T-cell (primary cell): Measurements from ENCODE around the gene GALNT9. TPM values are rescaled to one million over a fixed set of nuclear protein-coding genes. Genes with fewer than 3 reads are reported as not detected.

Experiments used
- ATAC-seq, 4 experiments: fragments of 200-7000 bp in 3 of 4; fragments of 150-1000 bp in 1 of 4; cut with Tn5 transposase; replicated peaks in 1 of 4; 1 replicate in 3 of 4; 2 replicates in 1 of 4; pipeline ENCODE4 v1.10.0; 2021; ENCODE audit warnings: moderate library complexity in 3 of 4, mild to moderate bottlenecking in 2 of 4, moderate number of reproducible peaks in 1 of 4
- CTCF ChIA-PET, 2 donors: fragments of 300-600 bp; sonication (Branson Sonifier 250); formaldehyde crosslinking; loops; one replicate each; lab custom pipeline; 2022; ENCODE audit warnings: antibody characterized with exemption in 2 of 2; lab: Charles Lee
- POLR2A ChIA-PET, 2 donors: fragments of 300-600 bp; sonication (Branson Sonifier 250); formaldehyde crosslinking; loops; one replicate each; lab custom pipeline; 2022; ENCODE audit warnings: antibody characterized with exemption in 2 of 2; lab: Charles Lee
- DNase-seq, 35 experiments: peaks; one replicate each; pipeline versions ENCODE4 v3.0.0 to v3.0.0-alpha.2; 2013 to 2023
- H3K27ac ChIP-seq: one replicate; pipeline ENCODE4 v1.5.1; 2013; ENCODE audit warnings: low read length
- H3K27me3 ChIP-seq, 2 experiments: replicated peaks in 1 of 2; 1 replicate in 1 of 2; 2 replicates in 1 of 2; pipeline versions ENCODE4 v1.6.1 to v1.7.0; 2013; ENCODE audit warnings: low read length in 1 of 2, mixed read lengths in 1 of 2; ENCODE audit not compliant: control insufficient read depth in 2 of 2, insufficient read depth in 2 of 2; ENCODE audit errors: extremely low read depth in 1 of 2
- H3K36me3 ChIP-seq, 2 donors: 1 replicate in 1 of 2; 2 replicates in 1 of 2; pipeline versions ENCODE4 v1.6.1 to v1.7.0; 2013; ENCODE audit warnings: low read length in 1 of 2; ENCODE audit not compliant: control insufficient read depth in 2 of 2, insufficient read depth in 1 of 2; ENCODE audit errors: extremely low read depth in 1 of 2
- H3K4me1 ChIP-seq, 2 experiments: 1 replicate in 1 of 2; 2 replicates in 1 of 2; pipeline versions ENCODE4 v1.6.1 to v1.7.0; 2013; ENCODE audit warnings: low read length in 2 of 2, mixed read lengths in 1 of 2; ENCODE audit not compliant: insufficient read depth in 2 of 2, control insufficient read depth in 1 of 2; ENCODE audit errors: extremely low read depth in 1 of 2
- H3K4me3 ChIP-seq, 2 donors: 1 replicate in 1 of 2; 2 replicates in 1 of 2; pipeline versions ENCODE4 v1.5.1 to v1.7.0; 2013; ENCODE audit warnings: mild to moderate bottlenecking in 2 of 2, low read length in 1 of 2, moderate library complexity in 1 of 2; ENCODE audit not compliant: control insufficient read depth in 1 of 2; ENCODE audit errors: extremely low read depth in 1 of 2
- H3K9me3 ChIP-seq: 2 replicates; pipeline ENCODE4 v1.7.0; 2013
- H3K27ac Mint-ChIP-seq, 2 donors: one replicate each; pipeline ENCODE4 v1.8.0; 2020 to 2021; ENCODE audit warnings: mild to moderate bottlenecking in 2 of 2, mixed read lengths in 2 of 2
- H3K27me3 Mint-ChIP-seq, 2 donors: one replicate each; pipeline ENCODE4 v1.8.0; 2021 to 2022; ENCODE audit warnings: mixed read lengths in 2 of 2
- H3K36me3 Mint-ChIP-seq: one replicate; pipeline ENCODE4 v1.8.0; 2021; ENCODE audit warnings: mixed read lengths
- H3K4me1 Mint-ChIP-seq, 3 donors: one replicate each; pipeline ENCODE4 v1.8.0; 2020 to 2022; ENCODE audit warnings: mixed read lengths in 3 of 3, mild to moderate bottlenecking in 1 of 3
- H3K4me3 Mint-ChIP-seq, 3 donors: one replicate each; pipeline ENCODE4 v1.8.0; 2020 to 2022; ENCODE audit warnings: mild to moderate bottlenecking in 3 of 3, mixed read lengths in 3 of 3, moderate library complexity in 3 of 3
- H3K9me3 Mint-ChIP-seq, 3 donors: one replicate each; pipeline ENCODE4 v1.8.0; 2020 to 2022; ENCODE audit warnings: mixed read lengths in 3 of 3
- WGBS: methylation state at CpG from one replicate; pipeline ENCODE4 v1.1.5; 2013; ENCODE audit warnings: missing lambda C conversion rate; ENCODE audit not compliant: insufficient coverage; 5-methylcytosine and 5-hydroxymethylcytosine counted together
- total RNA-seq, 35 experiments: library from RNA in 6 of 35; stranded (reverse) in 6 of 35; fragments of 120-200 nt in 1 of 35; gene quantifications; one replicate each; pipeline versions ENCODE4 v1.2.1 to v1.2.4 and lab custom pipeline; 2013 to 2026

Gene GALNT9
- total RNA-seq, 5 donors from 2014 or later (not counting 1 experiment from before 2014, with no cell fraction given): 0.72 TPM; not detected in 4

DNA sequence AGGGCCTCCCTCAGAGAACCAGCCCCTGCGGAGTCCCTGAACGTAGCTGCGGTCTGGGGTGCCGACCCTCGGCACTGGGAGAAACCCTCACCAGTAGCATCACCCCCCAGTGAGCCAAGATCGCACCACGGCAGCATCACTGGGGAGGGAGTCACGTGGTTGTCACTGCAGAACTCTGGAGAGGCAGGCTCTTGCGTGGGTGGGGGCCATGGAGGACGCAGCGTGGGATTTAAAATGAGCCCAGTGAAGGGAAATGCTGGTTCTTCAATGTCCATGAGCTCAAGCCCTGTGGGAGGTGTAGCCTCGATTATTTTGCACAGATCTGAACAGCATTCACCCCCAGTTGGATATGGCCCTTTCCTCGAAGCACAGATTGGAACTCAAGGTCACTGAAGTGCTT lies 3.9 kb upstream of the GALNT9 start:
- peaks cover 28 to 45% of the 10 kb centered on the region in 2 donors for H3K27me3 Mint-ChIP-seq
- 62% methylated on average over 6 of the region's 13 CpGs for WGBS

DNA sequence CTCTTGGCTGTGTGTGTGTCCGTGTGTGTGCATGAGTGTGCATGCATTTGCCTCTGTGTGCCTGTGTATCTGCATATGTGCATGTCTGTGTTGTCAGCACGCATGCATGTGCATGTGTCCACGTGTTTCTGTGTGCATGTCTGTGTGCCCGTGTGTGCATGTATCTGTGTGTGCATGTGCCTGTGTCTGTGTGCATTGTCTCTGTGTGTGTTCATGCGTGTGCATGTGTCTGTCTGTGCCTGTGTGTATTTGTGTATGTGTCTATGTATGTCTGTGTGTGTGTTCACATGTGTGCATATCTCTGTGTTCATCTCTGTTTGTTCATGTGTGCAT lies 1.1 kb upstream of the GALNT9 start:
- H3K9me3 Mint-ChIP-seq: no peaks in the 10 kb centered on the region
- peaks cover 10 to 17% (median 17%) of the 10 kb centered on the region in 3 donors for H3K4me1 Mint-ChIP-seq
- peaks cover 26 to 56% of the 10 kb centered on the region in 2 donors for H3K27me3 Mint-ChIP-seq

More for the DNA sequence above, 3.9 kb upstream of the GALNT9 start:
- ATAC-seq (no peak), DNase-seq (no peak)
- Mint-ChIP-seq H3K27ac (no peak overlapping the region), H3K4me1 (peaks cover 0 to 7% (median 6%) of the 10 kb centered on the region in 3 donors), H3K4me3 (no peak overlapping the region), H3K36me3 (no peaks in the 10 kb centered on the region), H3K9me3 (no peaks in the 10 kb centered on the region)
- no peak overlapping the region for H3K4me3 ChIP-seq
- POLR2A ChIA-PET: no interaction called here
- peaks cover 0 to 4% of the 10 kb centered on the region in 2 experiments for H3K4me1 ChIP-seq
- CTCF ChIA-PET: no interaction called here
- no peak overlapping the region for H3K27ac ChIP-seq
- no peaks in the 10 kb centered on the region for H3K36me3 ChIP-seq
- H3K27me3 ChIP-seq: peaks cover 11 to 76% of the 10 kb centered on the region in 2 experiments
- no peaks in the 10 kb centered on the region for H3K9me3 ChIP-seq

DNA sequence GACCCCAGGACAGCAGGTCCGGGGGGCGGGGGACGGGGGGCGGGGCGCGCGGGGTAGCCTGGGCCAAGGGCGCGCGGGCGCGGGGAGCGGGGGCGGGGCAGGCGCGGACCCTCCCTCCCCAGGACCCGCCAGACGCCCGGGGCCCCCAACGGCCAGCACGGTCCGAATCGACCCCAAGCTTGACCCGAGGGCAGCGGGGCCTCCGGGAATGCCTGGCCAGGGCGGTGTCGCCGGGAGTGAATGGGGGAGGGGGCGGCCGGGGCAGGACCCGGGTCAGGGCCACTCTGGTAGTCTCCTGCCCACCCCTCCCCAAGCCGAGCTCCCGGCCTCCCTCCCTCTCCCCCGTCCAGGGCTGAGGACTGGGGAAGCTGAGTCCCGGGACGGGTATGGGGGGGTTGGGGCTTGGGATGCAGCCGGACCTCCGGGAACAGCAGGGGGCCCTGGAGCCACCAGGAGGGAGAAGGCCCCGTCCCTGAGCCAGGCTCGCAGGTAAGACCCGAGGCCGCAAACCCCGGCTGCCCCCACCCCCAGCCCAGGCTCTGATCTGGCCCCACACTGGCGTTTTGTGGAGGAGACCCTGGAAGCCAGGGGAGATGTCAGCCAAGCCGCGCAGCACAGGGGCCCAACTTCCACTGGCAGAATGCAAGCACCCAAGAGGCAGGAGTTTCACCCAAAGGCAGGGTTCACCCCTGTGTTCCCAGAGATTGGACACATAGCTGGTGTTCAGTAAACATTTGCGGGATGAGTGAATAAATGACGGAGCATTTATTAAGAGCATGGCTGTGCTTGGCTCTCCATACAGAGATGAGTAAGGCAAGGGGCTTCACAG lies 545 bp upstream of the GALNT9 start:
- H3K9me3 ChIP-seq: no peaks in the 10 kb centered on the region
- H3K9me3 Mint-ChIP-seq: no peaks in the 10 kb centered on the region
- DNase-seq (no peak), ATAC-seq (no peak)
- H3K4me3 ChIP-seq: no peak overlapping the region
- H3K4me1 Mint-ChIP-seq: peaks cover 10 to 17% (median 17%) of the 10 kb centered on the region in 3 donors
- H3K27me3 ChIP-seq: peaks cover 11 to 80% of the 10 kb centered on the region in 2 experiments
- peak overlapping the region in 1 of 3 donors; percentile 18 for H3K4me3 Mint-ChIP-seq
- CTCF ChIA-PET: no interaction called here
- H3K36me3 Mint-ChIP-seq: no peaks in the 10 kb centered on the region
- H3K27ac Mint-ChIP-seq: no peak overlapping the region
- H3K4me1 ChIP-seq: peaks cover 0 to 15% of the 10 kb centered on the region in 2 experiments
- H3K27me3 Mint-ChIP-seq: peaks cover 22 to 55% of the 10 kb centered on the region in 2 donors
- POLR2A ChIA-PET: no interaction called here
- 27% methylated on average over 18 of the region's 49 CpGs for WGBS
- H3K27ac ChIP-seq: no peak overlapping the region
- H3K36me3 ChIP-seq: no peaks in the 10 kb centered on the region

More for the DNA sequence above, 1.1 kb upstream of the GALNT9 start:
- CTCF ChIA-PET: no interaction called here
- POLR2A ChIA-PET: no interaction called here
- Histone ChIP-seq H3K27me3 (peaks cover 11 to 80% of the 10 kb centered on the region in 2 experiments), H3K9me3 (no peaks in the 10 kb centered on the region), H3K4me1 (peaks cover 0 to 15% of the 10 kb centered on the region in 2 experiments), H3K36me3 (no peaks in the 10 kb centered on the region), H3K4me3 (no peak overlapping the region), H3K27ac (no peak overlapping the region)
- Mint-ChIP-seq H3K4me3 (peak overlapping the region in 1 of 3 donors; percentile 18), H3K36me3 (no peaks in the 10 kb centered on the region), H3K27ac (no peak overlapping the region)
- ATAC-seq (no peak), DNase-seq (no peak)
- 89% methylated on average over 5 of the region's 5 CpGs for WGBS

DNA sequence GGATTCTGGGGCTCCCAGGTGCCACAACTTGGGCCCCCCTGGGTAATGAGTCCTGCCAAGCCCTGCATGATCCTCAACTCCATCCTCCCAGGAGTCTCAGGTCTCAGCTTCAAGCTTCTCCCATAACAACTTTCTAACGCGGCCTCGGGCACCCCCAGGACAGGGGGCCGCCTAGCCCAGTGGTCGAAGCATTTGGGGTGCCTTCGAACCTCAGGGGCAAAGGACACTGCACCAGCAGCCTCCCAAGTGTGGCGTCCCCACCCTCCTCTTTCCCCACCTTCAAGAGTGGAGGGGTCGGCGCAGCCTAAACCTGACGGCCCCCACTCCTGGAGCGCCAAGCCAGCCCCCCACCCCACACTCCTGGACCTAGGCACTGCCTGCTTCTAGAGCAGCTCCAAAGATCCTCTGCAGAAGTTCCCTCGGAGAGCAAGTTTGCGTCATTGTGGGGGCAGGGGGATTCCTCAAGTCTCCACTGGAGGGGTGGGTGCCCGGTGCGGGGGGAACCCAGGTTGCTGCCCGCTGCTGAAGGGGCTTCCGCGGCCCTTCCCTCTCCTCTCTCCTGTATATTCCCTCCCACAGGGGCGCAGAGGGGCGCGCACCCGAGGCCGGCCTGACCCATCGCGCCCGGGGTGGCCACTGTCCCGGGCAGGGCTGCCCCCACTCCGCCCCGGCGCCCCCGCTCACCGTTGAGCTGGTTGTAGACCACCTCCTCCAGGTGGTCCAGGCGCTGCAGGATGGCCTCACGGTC lies 933 bp downstream of the GALNT9 start:
- POLR2A ChIA-PET: no interaction called here
- Histone ChIP-seq H3K27ac (no peak overlapping the region), H3K4me1 (peaks cover 0 to 20% of the 10 kb centered on the region in 2 experiments), H3K9me3 (no peaks in the 10 kb centered on the region), H3K4me3 (no peak overlapping the region), H3K36me3 (no peaks in the 10 kb centered on the region), H3K27me3 (peaks cover 11 to 76% of the 10 kb centered on the region in 2 experiments)
- Mint-ChIP-seq H3K27ac (no peak overlapping the region), H3K9me3 (no peaks in the 10 kb centered on the region), H3K27me3 (peaks cover 22 to 54% of the 10 kb centered on the region in 2 donors), H3K36me3 (no peaks in the 10 kb centered on the region), H3K4me1 (peaks cover 13 to 18% (median 18%) of the 10 kb centered on the region in 3 donors), H3K4me3 (peak overlapping the region in 1 of 3 donors; percentile 13)
- CTCF ChIA-PET: no interaction called here
- DNase-seq (no peak), ATAC-seq (no peak)
- WGBS: 56% methylated on average over 30 of the region's 34 CpGs

DNA sequence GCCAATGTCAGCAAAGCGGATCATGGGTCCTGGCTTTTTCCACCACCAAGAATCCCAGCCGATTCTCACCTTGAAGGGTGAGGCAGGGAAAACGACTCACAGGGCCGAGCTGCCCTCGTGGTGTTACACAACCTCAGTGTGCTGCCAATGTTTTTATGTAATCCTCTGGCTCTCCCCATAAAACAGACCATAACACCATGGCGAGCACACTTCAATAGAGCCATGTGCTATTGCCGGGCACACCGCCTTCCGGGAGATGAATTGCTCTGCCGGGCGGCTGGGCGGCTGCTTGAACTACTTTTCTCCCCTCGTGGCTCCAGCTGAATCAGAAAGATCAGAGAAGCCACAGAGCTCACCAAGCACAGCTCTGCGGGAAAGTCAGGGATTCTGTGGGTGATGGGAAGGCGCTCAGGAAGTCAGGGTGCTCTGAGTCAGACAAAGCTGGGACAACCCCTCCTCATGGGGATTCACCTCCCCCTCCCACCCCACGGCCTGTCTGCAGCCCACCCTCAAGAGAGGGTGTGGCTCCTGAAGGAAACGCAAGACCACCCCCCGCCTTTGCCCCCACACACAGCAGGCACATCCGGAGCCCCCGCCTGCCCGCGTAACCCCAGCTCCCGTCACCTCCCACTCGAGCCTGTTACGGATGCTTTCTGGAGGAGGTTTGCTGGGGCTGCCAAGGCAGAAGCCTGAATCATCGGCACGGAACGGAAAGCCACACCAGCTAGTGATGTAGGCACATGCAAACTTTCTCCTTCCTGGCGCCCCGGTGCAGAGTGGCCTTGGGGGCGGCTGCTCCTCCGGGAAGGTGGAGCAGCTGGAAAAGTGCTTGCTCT lies 1.8 kb downstream of the GALNT9 start:
- peaks cover 11 to 77% of the 10 kb centered on the region in 2 experiments for H3K27me3 ChIP-seq
- POLR2A ChIA-PET: interaction anchor here in 1 of 2 donors (0.6 kb wide), 1 partner anchor 25 kb away, joined by 4 read pairs; no protein-coding TSS in a partner anchor
- Mint-ChIP-seq H3K36me3 (no peaks in the 10 kb centered on the region), H3K4me3 (peak overlapping the region in 1 of 3 donors; percentile 13), H3K9me3 (no peaks in the 10 kb centered on the region), H3K27ac (no peak overlapping the region), H3K27me3 (peaks cover 22 to 57% of the 10 kb centered on the region in 2 donors), H3K4me1 (peaks cover 20 to 24% (median 24%) of the 10 kb centered on the region in 3 donors)
- CTCF ChIA-PET: no interaction called here
- no peaks in the 10 kb centered on the region for H3K9me3 ChIP-seq
- ATAC-seq: peak in 2 of 4 experiments; percentile 44 to 53
- no peak overlapping the region for H3K4me3 ChIP-seq
- 22% methylated on average over 19 of the region's 32 CpGs for WGBS
- H3K27ac ChIP-seq: no peak overlapping the region
- peaks cover 0 to 29% of the 10 kb centered on the region in 2 experiments for H3K4me1 ChIP-seq
- no peaks in the 10 kb centered on the region for H3K36me3 ChIP-seq
- peak in 5 of 35 experiments; percentile 6 to 19 (median 16) for DNase-seq
